Raji (cell line): ENCODE results near the gene UNC119.

ENCODE experiments used
- POLR2A ChIP-seq: IDR thresholded peaks from 2 replicates; pipeline ENCODE4 v1.6.1; 2011; ENCODE audit warnings: low read depth, low read length, control low read depth; ENCODE audit not compliant: insufficient read depth

Gene UNC119

DNA sequence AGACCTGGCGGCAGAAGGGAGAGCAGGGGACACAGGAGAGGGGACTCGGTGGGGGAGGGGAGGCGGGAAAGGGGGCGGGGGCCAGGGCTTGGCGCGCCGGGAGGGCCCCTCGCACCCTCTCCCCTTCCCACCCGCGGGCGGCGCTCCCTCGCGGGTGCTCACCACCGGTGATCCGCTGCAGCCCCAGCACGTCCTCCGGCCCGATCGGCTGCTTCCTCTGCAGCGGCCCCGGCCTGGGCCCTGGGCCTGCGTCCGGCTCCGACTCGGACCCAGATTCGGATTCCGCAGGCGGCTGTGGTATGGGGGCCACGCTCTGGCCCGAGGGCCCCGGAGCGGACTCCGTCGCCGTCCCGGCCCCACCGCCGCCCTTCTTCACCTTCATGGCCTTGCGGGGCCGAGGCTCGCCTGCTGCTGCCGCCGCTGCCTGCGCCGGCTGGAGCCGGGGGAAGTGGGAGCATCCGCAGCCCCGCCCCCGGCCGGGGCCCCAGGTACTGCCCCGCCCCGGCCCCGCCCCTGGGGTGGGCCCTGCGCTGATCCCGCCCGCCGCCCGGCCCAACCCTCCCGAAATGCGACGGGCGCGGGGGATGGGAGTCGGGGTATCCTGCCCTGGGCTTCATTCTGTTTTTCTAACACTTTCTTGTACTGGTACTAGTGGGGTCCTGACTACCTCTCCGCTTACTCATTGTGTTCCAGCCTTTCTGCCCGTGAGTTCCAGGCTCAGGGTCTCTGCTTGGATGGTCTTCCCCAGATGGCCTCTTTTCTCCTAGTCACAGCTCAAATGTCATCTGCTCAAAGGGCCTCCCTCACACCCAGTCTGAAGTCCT lies at the start of gene UNC119:
TSS of gene UNC119 (minus strand) at position 449 of the 824 bp plus-strand sequence. CDS start at position 382, 67 bp downstream.
- peak; percentile 83 for TF ChIP-seq POLR2A

GRCh38 chr17:28599311-28600184 lies 47.1 kb upstream of the UNC119 start:
- no peak for TF ChIP-seq POLR2A

GRCh38 chr17:28598799-28599310 lies 46.4 kb upstream of the UNC119 start, which contains the start of gene SPAG5:
Gene SPAG5, minus strand, starts transcription at chr17:28599025. Its CDS starts 79 bp downstream, at chr17:28598946.
- peak; percentile 93 for TF ChIP-seq POLR2A

- TF ChIP-seq POLR2A, result no peak
These were observed 46.0 kb upstream of the UNC119 start for GRCh38 chr17:28598389-28598788.

DNA sequence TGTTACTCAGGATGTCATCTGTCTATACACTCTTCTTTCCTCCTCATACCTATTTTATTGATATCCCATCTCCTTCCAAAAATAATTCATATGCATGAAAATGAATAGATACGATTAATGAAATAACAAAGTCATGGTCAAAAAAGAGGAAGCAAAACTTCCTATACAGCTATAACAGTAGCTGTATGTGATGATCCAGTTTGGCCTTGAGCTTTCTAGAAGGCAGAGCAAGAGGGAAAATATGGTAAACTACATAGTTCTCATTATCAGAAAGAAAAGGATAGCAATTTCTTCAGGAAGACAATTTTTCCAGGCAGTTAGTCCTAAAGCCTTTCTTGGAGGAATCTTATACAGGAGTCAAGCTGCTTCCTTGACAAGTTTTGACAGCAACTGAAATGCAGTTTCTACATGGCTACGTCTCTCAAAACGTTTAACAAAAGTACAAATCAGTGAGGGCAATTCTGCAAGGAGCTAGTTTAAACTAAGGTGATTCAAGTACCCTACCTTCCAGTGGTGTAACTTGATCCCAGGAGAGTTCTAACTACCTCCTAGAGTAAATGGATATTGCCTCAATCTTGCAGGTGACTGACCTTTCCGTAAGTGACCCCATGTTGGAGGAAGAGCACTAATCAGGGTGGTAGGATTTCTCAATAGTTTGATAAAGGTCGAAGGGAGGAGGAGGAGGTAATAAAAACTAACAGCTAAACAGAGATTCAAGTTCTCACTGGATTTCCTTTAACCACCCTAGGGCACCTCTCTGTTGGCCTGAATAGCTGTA lies 45.4 kb upstream of the UNC119 start:
- no peak for TF ChIP-seq POLR2A

DNA sequence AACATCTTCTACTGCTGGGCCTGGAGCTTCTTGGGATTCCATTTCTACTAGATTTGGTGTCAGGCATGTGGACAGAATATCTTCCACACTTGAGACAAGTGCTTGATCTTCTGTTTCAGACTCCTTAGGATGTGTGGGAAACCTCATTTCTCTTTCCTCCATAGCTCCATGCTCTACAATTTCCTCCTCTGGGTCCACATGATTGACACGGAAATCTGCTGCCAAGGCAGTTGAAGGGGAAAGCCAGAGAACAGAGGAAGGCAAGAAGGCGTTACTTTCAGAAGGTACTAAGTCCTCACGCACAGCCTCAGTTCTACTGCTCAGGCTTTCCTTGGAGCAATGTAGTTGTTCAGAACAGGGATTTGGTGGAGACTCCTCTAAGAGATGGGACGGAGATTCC lies 39.8 kb upstream of the UNC119 start:
- TF ChIP-seq POLR2A, result no peak

- TF ChIP-seq POLR2A, result no peak
These were observed 33.4 kb upstream of the UNC119 start for GRCh38 chr17:28585851-28586250.

DNA sequence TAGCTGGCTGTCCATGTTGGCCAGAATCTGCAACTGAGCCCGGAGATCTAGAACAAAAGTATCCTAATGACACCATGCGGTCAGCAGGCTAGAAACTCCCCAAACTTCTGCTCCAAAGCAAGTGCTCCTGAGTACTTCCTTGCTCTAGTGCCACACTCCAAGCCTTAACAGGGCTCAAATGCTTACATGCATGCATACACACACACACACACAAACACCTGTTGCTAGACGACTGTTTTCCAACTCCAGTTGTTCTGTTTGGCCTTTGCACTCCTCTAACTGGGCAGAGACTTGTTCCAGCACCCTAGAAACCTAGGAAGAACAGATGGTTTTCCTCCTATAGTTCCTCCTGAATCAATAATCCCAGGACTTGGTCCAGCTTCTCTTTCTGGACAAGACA lies 32.0 kb upstream of the UNC119 start:
- no peak for TF ChIP-seq POLR2A

DNA sequence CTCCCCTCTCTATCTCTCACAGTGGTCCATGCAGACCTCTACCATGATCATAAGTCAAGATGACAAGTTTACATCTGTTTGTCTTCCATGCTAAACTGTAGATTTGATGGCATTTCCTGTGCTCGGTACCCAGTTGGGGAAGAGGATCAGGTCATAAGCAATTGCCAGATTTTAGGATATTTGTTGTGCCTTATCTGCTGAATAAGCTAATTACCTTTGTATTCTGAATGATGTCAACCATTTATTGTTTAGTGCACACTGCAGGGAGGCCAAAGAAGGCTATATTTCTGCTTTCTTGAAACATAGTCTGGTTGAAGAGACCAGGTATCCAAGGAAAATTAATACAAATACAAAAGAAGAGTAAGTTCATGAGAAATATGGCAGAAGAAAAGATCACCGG lies 30.1 kb upstream of the UNC119 start:
- no peak for TF ChIP-seq POLR2A

- no peak for TF ChIP-seq POLR2A
These were observed 28.5 kb upstream of the UNC119 start for GRCh38 chr17:28580959-28581358.

- TF ChIP-seq POLR2A, result no peak
These were observed 27.1 kb upstream of the UNC119 start for GRCh38 chr17:28579526-28579925.

DNA sequence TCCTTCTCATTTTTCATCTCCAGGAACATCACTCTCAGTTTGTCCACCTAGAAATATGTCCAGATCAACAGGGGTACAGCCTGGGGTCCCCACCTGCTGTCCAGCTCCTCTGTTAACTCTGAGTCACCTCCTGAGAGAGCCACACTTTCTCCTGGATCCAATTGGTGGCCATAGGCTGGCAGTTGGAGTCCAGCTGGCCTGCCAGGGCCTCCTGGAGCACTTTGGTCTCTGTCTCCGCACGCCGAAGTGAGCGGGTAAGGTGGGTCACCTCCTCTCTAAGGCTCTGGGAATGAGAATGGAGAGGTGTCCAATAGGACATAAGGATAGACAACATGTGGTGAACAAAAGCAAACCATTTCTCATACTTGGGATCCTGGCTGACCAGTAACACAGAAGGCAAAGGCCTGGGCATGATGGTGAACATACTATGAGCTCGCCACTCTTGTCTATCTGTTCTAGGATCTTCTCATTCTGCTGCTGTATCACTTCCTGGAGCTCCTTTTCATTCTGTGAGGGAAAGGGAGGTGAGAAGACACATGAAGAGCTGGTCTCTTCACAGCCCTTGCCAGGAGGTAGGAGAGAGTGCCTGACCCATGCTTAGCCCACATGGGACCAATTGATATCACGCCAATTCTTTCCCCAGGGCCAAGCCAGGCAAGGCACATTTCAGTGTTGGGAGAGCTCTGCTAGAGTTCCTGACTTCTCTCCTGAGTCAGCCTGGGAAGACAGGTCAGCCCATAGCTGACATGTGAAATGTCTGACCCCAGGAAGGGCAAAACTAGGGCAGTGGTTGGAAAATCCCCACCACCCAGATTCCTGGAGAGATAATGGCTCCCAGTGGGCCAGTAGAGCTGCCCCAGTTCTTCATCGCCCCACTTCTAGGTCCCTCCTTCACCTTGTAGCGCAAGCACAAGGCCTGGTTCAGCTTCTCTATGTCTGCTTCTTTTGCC lies 26.1 kb upstream of the UNC119 start:
- no peak for TF ChIP-seq POLR2A

DNA sequence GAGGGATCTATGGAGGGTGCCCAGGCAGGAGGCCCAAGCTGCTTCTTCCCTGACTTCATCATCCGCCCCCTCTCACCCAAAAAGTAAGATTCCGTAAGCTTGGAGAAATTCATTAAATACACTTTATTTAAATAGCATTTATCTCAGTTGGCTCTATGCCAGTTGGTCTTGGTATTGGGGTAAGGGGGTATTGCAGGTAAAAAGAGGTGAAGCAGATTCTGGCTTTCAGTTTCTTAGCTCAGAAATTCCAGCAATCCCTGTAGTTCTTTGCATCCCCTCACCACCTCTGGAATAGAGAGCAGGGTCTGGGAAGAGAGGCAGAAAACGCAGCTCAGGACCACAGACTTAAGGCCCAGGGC lies 25.0 kb upstream of the UNC119 start:
- TF ChIP-seq POLR2A, result no peak
